Prostate gland (tissue), 2 donors: Measurements from ENCODE around the gene PPFIA1.

ENCODE experiments used
- POLR2A ChIP-seq: fragments of 450-650 bp; IDR thresholded peaks from one replicate; pipeline ENCODE4 v1.6.1; 2016; ENCODE audit warnings: antibody characterized with exemption, mild to moderate bottlenecking
- POLR2AphosphoS5 ChIP-seq: sonication (generic); formaldehyde crosslinking; IDR thresholded peaks from one replicate; pipeline ENCODE4 v1.6.1; 2017; ENCODE audit warnings: antibody characterized with exemption
- TF ChIP-seq, protein P1 (sequence below), 4 experiments: fragments of 200-600 bp in 2 of 4; fragments of 450-650 bp in 2 of 4; sonication (generic) in 2 of 4; IDR thresholded peaks; 1 replicate in 3 of 4; 2 replicates in 1 of 4; pipeline ENCODE4 v1.5.1; 2016 to 2019; ENCODE audit warnings: antibody characterized with exemption in 4 of 4, mild to moderate bottlenecking in 2 of 4, moderate library complexity in 2 of 4

DNA sequence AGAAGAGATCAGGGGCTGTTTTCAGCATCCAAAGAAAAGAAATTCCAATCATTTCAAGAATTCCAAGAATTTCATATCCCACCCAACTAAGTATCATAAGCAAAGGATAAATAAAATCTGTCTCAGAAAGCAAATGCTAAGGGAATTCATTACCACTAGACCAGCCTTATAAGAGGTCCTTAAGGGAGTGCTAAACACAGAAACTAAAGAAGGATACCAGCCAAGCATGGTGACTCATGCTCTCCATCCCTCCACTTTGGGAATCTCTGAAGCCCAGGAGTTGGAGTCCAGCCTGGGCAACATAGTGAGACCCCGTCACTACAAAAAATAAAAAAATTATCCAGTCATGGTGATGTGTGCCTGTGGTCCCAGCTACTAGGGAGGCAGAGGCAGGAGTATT is 49.6 kb upstream of the PPFIA1 start:
- TF ChIP-seq, protein P1, sequence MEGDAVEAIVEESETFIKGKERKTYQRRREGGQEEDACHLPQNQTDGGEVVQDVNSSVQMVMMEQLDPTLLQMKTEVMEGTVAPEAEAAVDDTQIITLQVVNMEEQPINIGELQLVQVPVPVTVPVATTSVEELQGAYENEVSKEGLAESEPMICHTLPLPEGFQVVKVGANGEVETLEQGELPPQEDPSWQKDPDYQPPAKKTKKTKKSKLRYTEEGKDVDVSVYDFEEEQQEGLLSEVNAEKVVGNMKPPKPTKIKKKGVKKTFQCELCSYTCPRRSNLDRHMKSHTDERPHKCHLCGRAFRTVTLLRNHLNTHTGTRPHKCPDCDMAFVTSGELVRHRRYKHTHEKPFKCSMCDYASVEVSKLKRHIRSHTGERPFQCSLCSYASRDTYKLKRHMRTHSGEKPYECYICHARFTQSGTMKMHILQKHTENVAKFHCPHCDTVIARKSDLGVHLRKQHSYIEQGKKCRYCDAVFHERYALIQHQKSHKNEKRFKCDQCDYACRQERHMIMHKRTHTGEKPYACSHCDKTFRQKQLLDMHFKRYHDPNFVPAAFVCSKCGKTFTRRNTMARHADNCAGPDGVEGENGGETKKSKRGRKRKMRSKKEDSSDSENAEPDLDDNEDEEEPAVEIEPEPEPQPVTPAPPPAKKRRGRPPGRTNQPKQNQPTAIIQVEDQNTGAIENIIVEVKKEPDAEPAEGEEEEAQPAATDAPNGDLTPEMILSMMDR (IDR thresholded peaks at IDR 0.05), result no peak
- TF ChIP-seq POLR2A (no peak), POLR2AphosphoS5 (no peak)
